ENCODE data around the gene ERICH2. TPM values are rescaled to one million over a fixed set of nuclear protein-coding genes. Genes with fewer than 3 reads are reported as not detected.

The ERICH2 gene
- total RNA-seq, 1 experiment from 2014 or later = 0.74 TPM

Other genes with a start within 250 kb of the ERICH2 start
- gene SP5, start 55.0 kb upstream of the ERICH2 start, total RNA-seq (2021; ENCODE audit: unreplicated experiment) = 0.64 TPM
- 12.5 TPM for gene GAD1, start 46.5 kb downstream of the ERICH2 start, total RNA-seq (2021; ENCODE audit: unreplicated experiment)
- 62.5 TPM for gene GORASP2, start 158.9 kb downstream of the ERICH2 start, total RNA-seq (2021; ENCODE audit: unreplicated experiment)